Left lung (tissue), 10 donors: ENCODE measurements around the gene SLC6A8. TPM values are rescaled to one million over a fixed set of nuclear protein-coding genes. Genes with fewer than 3 reads are reported as not detected.

Source experiments
- ATAC-seq: fragments of 200-7000 bp; cut with Tn5 transposase; one replicate; pipeline ENCODE4 v1.9.1; 2020; ENCODE audit warnings: moderate library complexity
- DNase-seq, 4 donors: peaks; one replicate each; pipeline ENCODE4 v3.0.0-alpha.2; 2013 to 2020
- H3K27ac ChIP-seq, 2 donors: fragments of 200-600 bp; sonication (generic) in 1 of 2; one replicate each; pipeline versions ENCODE4 v1.5.0 to v1.8.0; 2020 to 2021
- H3K27me3 ChIP-seq, 2 donors: fragments of 200-600 bp; sonication (generic) in 1 of 2; one replicate each; pipeline versions ENCODE4 v1.5.0 to v1.8.0; 2020 to 2021
- H3K36me3 ChIP-seq, 2 donors: fragments of 200-600 bp; sonication (generic) in 1 of 2; one replicate each; pipeline versions ENCODE4 v1.5.0 to v1.8.0; 2020 to 2021
- H3K4me1 ChIP-seq, 2 donors: fragments of 200-600 bp; one replicate each; pipeline ENCODE4 v1.8.0; 2021
- H3K4me3 ChIP-seq, 2 donors: fragments of 200-600 bp; sonication (generic) in 1 of 2; one replicate each; pipeline versions ENCODE4 v1.5.0 to v1.8.0; 2020 to 2021; ENCODE audit warnings: mild to moderate bottlenecking in 1 of 2
- H3K9me3 ChIP-seq, 2 donors: fragments of 200-600 bp; sonication (generic) in 1 of 2; one replicate each; pipeline versions ENCODE4 v1.5.0 to v1.8.0; 2020 to 2021
- CTCF ChIP-seq, 2 donors: fragments of 200-600 bp; sonication (generic) in 1 of 2; IDR thresholded peaks; one replicate each; pipeline versions ENCODE4 v1.5.0 to v1.8.0; 2021; ENCODE audit warnings: antibody characterized with exemption in 2 of 2
- intact Hi-C, 2 donors: fragments of 100-400 bp; cut with DNase I; formaldehyde crosslinking; loops; one replicate each; pipeline versions ENCODE4 v1.11.2 to v1.14.2; 2022
- polyA plus RNA-seq, 6 donors: library from polyadenylated mRNA; unstranded; fragments of 120-200 nt; gene quantifications; one replicate each; pipeline ENCODE4 v1.2.1, GENCODE V29; 2013; ENCODE audit not compliant: insufficient read length in 6 of 6
- total RNA-seq, 2 donors: library from RNA; stranded (reverse); fragmentation: NEBNext Ultra II Directional; extraction: Animal tissue kit (Norgen Biotek cat#: 25700); gene quantifications; one replicate each; pipeline ENCODE4 v1.2.1, GENCODE V29; 2021
- donor health status: DM: no; HTN: yes; CAD: no.
- donor health status: DM: no; HTN: no; CAD: no.

The SLC6A8 gene
- total and polyA plus RNA-seq, 8 donors: 6.8 to 12.1 (median 10.2) TPM

DNA sequence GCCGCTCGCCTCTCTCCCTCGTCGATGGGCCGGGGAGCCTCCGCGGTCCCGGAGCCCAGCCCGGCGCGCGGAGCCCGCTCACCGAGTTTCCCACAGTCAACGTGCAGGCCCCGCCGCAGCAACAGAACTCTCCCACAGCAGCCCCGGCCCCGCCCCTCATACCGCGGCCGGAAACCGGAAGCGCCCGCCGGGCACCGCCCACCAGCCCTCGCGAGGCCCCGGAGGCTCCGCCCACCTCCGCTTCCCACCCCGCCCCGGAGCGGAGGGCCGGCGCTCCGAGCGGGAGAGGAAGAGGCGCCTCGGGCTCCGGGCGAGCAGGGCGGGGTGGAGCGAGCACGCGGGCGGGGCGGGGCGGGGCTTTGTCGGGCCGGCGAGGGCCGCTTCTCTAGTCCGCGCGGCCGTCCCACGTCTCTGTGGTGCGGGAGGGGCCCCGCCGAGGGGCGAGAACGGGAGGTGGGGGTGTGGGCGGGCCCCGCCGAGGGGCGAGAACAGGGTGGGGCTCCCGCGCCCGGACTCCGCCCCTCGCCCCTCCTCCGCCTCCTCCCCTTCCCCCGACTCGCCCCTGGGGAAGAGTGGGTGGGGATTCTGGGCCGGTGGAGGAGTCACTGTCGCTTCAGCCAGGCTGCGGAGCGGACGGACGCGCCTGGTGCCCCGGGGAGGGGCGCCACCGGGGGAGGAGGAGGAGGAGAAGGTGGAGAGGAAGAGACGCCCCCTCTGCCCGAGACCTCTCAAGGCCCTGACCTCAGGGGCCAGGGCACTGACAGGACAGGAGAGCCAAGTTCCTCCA, 36.7 kb downstream of the SLC6A8 start, which contains the start of the genes ABCD1 and BCAP31:
Gene ABCD1, plus strand, starts transcription at position 605 of the 787 bp plus-strand sequence. CDS start 411 bp downstream, outside the sequence.
Gene BCAP31, minus strand, starts transcription at position 136 of the 787 bp plus-strand sequence. CDS start 1,143 bp downstream, outside the sequence.
- H3K36me3 ChIP-seq: peaks cover 0 to 20% of the 10 kb centered on the region in 2 donors
- ATAC-seq: peak; percentile 79
- H3K27ac ChIP-seq: peak within 1 kb of the TSS; percentile 82 to 89
- peak within 1 kb of the TSS; percentile 50 to 71 for H3K4me3 ChIP-seq
- intact Hi-C loops: no loop called here
- H3K9me3 ChIP-seq: no peaks in the 10 kb centered on the region
- H3K27me3 ChIP-seq: no peaks in the 10 kb centered on the region
- no peak for TF ChIP-seq CTCF (IDR thresholded peaks at IDR 0.05)
- DNase-seq: peak; percentile 80 to 96 (median 90)
- peaks cover 20 to 53% of the 10 kb centered on the region in 2 donors for H3K4me1 ChIP-seq

GRCh38 chrX:153725039-153725831, 37.5 kb downstream of the SLC6A8 start:
- Histone ChIP-seq H3K27ac (peak overlapping the region; percentile 82 to 89), H3K4me1 (peaks cover 20 to 53% of the 10 kb centered on the region in 2 donors), H3K36me3 (peaks cover 0 to 12% of the 10 kb centered on the region in 2 donors), H3K4me3 (peak overlapping the region in 1 of 2 donors; percentile 71), H3K9me3 (no peaks in the 10 kb centered on the region), H3K27me3 (no peaks in the 10 kb centered on the region)
- ATAC-seq: peak; percentile 1
- intact Hi-C loops: no loop called here
- TF ChIP-seq CTCF (IDR thresholded peaks at IDR 0.05): no peak
- DNase-seq: no peak

DNA sequence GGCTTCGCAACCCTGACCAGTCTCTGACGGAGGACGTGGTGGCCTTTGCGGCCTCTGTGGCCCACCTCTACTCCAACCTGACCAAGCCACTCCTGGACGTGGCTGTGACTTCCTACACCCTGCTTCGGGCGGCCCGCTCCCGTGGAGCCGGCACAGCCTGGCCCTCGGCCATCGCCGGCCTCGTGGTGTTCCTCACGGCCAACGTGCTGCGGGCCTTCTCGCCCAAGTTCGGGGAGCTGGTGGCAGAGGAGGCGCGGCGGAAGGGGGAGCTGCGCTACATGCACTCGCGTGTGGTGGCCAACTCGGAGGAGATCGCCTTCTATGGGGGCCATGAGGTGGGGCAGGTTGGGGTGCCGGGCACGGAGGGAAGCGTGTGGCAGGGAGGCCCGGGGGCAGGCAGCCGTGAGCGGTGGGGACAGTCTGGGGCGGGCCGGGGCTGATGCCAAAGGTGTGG, 38.1 kb downstream of the SLC6A8 start:
- peaks cover 20 to 53% of the 10 kb centered on the region in 2 donors for H3K4me1 ChIP-seq
- no peaks in the 10 kb centered on the region for H3K9me3 ChIP-seq
- ATAC-seq: no peak
- peak overlapping the region in 1 of 2 donors; percentile 71 for H3K4me3 ChIP-seq
- peaks cover 0 to 6% of the 10 kb centered on the region in 2 donors for H3K36me3 ChIP-seq
- no peak for DNase-seq
- TF ChIP-seq CTCF (IDR thresholded peaks at IDR 0.05): no peak
- H3K27me3 ChIP-seq: no peaks in the 10 kb centered on the region
- H3K27ac ChIP-seq: peak overlapping the region; percentile 82 to 89
- intact Hi-C loops: no loop called here

- H3K4me1 ChIP-seq: peaks cover 20 to 55% of the 10 kb centered on the region in 2 donors
- ATAC-seq: peak; percentile 42
- no peaks in the 10 kb centered on the region for H3K27me3 ChIP-seq
- no peak for TF ChIP-seq CTCF (IDR thresholded peaks at IDR 0.05)
- H3K36me3 ChIP-seq: peaks cover 0 to 4% of the 10 kb centered on the region in 2 donors
- peak overlapping the region in 1 of 2 donors; percentile 71 for H3K4me3 ChIP-seq
- intact Hi-C loops: no loop called here
- H3K9me3 ChIP-seq: no peaks in the 10 kb centered on the region
- peak overlapping the region; percentile 82 to 89 for H3K27ac ChIP-seq
- peak in 3 of 4 donors; percentile 34 to 86 (median 80) for DNase-seq
Measured at GRCh38 chrX:153726286-153727122, 38.8 kb downstream of the SLC6A8 start.
